Right kidney (tissue), 9 donors: ENCODE measurements around the gene HBD.
"Not testable (repeated sequence)": the region's sequence is repeated elsewhere in the genome, so short reads cannot be mapped to it uniquely, and the experiment has no call there.

Source experiments
- DNase-seq: peaks from one replicate; pipeline ENCODE4 v3.0.0-alpha.2; 2016
- long read RNA-seq, 8 donors: transcript quantifications; one replicate each; lab custom pipeline, GENCODE V29; 2026

Gene HBD
- long read RNA-seq, donor 1, partial matches to known transcripts: 0 of 2 reads
- long read RNA-seq, donor 1, other reads (novel, unspliced or antisense): 0 of 2 reads
- long read RNA-seq, donor 2: 0 reads
- long read RNA-seq, donor 3, partial matches to known transcripts: 0 of 2 reads
- long read RNA-seq, donor 3, other reads (novel, unspliced or antisense): 0 of 2 reads
- long read RNA-seq, donor 4: 0 reads
- long read RNA-seq, donor 5, partial matches to known transcripts: 0 of 1 reads
- long read RNA-seq, donor 5, other reads (novel, unspliced or antisense): 0 of 1 reads
- long read RNA-seq, donor 6: 0 reads
- long read RNA-seq, donor 7, partial matches to known transcripts: 6 of 8 reads
- long read RNA-seq, donor 7, other reads (novel, unspliced or antisense): 0 of 8 reads
- long read RNA-seq, donor 8: 0 reads

- no peak for DNase-seq
Observed at GRCh38 chr11:5234381-5234834, at the start of gene HBD. Gene HBD, minus strand, starts transcription at chr11:5234483. Its CDS starts 50 bp downstream, at chr11:5234433.

GRCh38 chr11:5283882-5284281 is 49.6 kb upstream of the HBD start:
- no peak for DNase-seq

GRCh38 chr11:5283086-5283485 is 48.8 kb upstream of the HBD start:
- no peak for DNase-seq

GRCh38 chr11:5282628-5283027 is 48.3 kb upstream of the HBD start:
- no peak for DNase-seq

GRCh38 chr11:5281596-5281995 is 47.3 kb upstream of the HBD start:
- no peak for DNase-seq

- DNase-seq: no peak
Observed at GRCh38 chr11:5280582-5281102, 46.4 kb upstream of the HBD start.

GRCh38 chr11:5279471-5280090 is 45.3 kb upstream of the HBD start:
- no peak for DNase-seq

- no peak for DNase-seq
Observed at GRCh38 chr11:5277807-5278382, 43.6 kb upstream of the HBD start.

- DNase-seq: no peak
Observed at GRCh38 chr11:5276697-5277096, 42.4 kb upstream of the HBD start.

- DNase-seq: no peak
Observed at GRCh38 chr11:5275369-5276110, 41.3 kb upstream of the HBD start.

- no peak for DNase-seq
Observed at GRCh38 chr11:5274395-5274794, 40.1 kb upstream of the HBD start.

GRCh38 chr11:5272395-5273017 is 38.2 kb upstream of the HBD start:
- no peak for DNase-seq

- DNase-seq: no peak
Observed at GRCh38 chr11:5269715-5270147, 35.4 kb upstream of the HBD start, which contains the start of gene HBE1. Gene HBE1, minus strand, starts transcription at chr11:5269945. Its CDS starts 55 bp downstream, at chr11:5269890.

- no peak for DNase-seq
Observed at GRCh38 chr11:5267033-5267563, 32.8 kb upstream of the HBD start.

- DNase-seq: no peak
Observed at GRCh38 chr11:5266609-5267008, 32.3 kb upstream of the HBD start.

GRCh38 chr11:5265832-5266231 is 31.5 kb upstream of the HBD start:
- no peak for DNase-seq

GRCh38 chr11:5258543-5259262 is 24.4 kb upstream of the HBD start:
- DNase-seq: no peak

- DNase-seq: no peak
Observed at GRCh38 chr11:5257296-5257695, 23.0 kb upstream of the HBD start.

- not testable (repeated sequence) for DNase-seq
Observed at GRCh38 chr11:5254646-5255413, 20.5 kb upstream of the HBD start, which contains the start of gene HBG2. Gene HBG2, minus strand, starts transcription at chr11:5254781. Its CDS starts 53 bp downstream, at chr11:5254728.

GRCh38 chr11:5254023-5254422 is 19.7 kb upstream of the HBD start:
- not testable (repeated sequence) for DNase-seq
